IMR-90 (cell line): ENCODE data around the gene TIMM13. TPM values are rescaled to one million over a fixed set of nuclear protein-coding genes. Genes with fewer than 3 reads are reported as not detected.

ENCODE experiments used
- MXI1 ChIP-seq: IDR thresholded peaks from 2 replicates; pipeline ENCODE4 v1.6.1; 2012; ENCODE audit warnings: low read depth, mild to moderate bottlenecking, low read length, moderate library complexity, borderline replicate concordance
- NFE2L2 ChIP-seq: fragments of 150-350 bp; IDR thresholded peaks from 2 replicates; pipeline ENCODE4 v1.6.1; 2016; ENCODE audit warnings: low read depth, mild to moderate bottlenecking, low read length
- RFX5 ChIP-seq: IDR thresholded peaks from 2 replicates; pipeline ENCODE4 v1.8.0; 2012; ENCODE audit warnings: low read depth, mild to moderate bottlenecking, low read length, moderate library complexity
- polyA plus RNA-seq, 3 experiments: library from polyadenylated mRNA; depleted of rRNA; stranded (reverse); fragments of >200 nt; gene quantifications; 2 replicates each; pipeline ENCODE4 v1.2.3, GENCODE V29; 2012; ENCODE audit warnings: low replicate concordance in 1 of 3
- total RNA-seq: library from RNA; depleted of rRNA; stranded (reverse); fragments of >200 nt; gene quantifications from 2 replicates; pipeline ENCODE4 v1.2.3, GENCODE V29; 2012
- TF ChIP-seq, protein P1 (sequence below): conservative IDR thresholded peaks from 2 replicates; pipeline ENCODE4 v1.5.1; 2012; ENCODE audit warnings: mild to moderate bottlenecking, low read depth, low read length, improper control_type of control experiment

TIMM13 gene
- total and polyA plus RNA-seq, 2 of the 4 experiments (the other 2 are of a cell fraction), result 21.0 to 62.3 TPM

DNA sequence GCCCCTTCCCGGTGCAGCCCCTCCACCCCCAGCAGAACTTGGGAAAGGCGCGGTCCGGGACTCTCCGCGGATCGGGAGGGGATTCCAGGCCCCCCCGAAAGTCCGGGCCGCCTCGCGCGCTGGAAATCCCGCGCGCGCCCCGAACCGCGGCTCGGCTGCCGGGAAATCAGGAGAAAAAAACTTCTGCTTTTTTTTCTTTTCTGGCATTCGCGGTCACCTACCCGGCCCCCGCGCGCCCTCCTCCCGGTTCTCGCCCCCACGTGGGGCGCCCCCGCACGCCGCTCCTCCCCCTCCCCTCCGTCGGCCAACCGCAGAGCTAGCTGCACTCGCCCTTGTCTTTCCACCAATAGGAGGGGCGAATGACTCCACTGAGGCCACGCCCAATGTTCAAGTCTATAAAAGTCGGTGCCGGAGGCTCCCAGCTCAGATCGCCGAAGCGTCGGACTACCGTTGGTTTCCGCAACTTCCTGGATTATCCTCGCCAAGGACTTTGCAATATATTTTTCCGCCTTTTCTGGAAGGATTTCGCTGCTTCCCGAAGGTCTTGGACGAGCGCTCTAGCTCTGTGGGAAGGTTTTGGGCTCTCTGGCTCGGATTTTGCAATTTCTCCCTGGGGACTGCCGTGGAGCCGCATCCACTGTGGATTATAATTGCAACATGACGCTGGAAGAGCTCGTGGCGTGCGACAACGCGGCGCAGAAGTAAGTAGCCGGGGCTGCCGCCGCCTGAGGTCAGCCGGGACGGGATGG, 48.5 kb upstream of the TIMM13 start, which contains the start of gene GADD45B (continued):
- TF ChIP-seq, protein P1, sequence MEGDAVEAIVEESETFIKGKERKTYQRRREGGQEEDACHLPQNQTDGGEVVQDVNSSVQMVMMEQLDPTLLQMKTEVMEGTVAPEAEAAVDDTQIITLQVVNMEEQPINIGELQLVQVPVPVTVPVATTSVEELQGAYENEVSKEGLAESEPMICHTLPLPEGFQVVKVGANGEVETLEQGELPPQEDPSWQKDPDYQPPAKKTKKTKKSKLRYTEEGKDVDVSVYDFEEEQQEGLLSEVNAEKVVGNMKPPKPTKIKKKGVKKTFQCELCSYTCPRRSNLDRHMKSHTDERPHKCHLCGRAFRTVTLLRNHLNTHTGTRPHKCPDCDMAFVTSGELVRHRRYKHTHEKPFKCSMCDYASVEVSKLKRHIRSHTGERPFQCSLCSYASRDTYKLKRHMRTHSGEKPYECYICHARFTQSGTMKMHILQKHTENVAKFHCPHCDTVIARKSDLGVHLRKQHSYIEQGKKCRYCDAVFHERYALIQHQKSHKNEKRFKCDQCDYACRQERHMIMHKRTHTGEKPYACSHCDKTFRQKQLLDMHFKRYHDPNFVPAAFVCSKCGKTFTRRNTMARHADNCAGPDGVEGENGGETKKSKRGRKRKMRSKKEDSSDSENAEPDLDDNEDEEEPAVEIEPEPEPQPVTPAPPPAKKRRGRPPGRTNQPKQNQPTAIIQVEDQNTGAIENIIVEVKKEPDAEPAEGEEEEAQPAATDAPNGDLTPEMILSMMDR, result no peak
- TF ChIP-seq RFX5 (no peak), NFE2L2 (peak; percentile 50; the same call in 1 of the 2 replicates), MXI1 (no peak; the same call in 1 of the 2 replicates)
